HG03457 (cell line): Measurements from ENCODE around the gene RASGEF1B.

Experiments
- ATAC-seq: cut with Tn5 transposase; IDR thresholded peaks from one replicate; pipeline ENCODE4 v1.9.1; 2021; ENCODE audit warnings: moderate number of reproducible peaks; ENCODE audit not compliant: unreplicated experiment

The RASGEF1B gene

DNA sequence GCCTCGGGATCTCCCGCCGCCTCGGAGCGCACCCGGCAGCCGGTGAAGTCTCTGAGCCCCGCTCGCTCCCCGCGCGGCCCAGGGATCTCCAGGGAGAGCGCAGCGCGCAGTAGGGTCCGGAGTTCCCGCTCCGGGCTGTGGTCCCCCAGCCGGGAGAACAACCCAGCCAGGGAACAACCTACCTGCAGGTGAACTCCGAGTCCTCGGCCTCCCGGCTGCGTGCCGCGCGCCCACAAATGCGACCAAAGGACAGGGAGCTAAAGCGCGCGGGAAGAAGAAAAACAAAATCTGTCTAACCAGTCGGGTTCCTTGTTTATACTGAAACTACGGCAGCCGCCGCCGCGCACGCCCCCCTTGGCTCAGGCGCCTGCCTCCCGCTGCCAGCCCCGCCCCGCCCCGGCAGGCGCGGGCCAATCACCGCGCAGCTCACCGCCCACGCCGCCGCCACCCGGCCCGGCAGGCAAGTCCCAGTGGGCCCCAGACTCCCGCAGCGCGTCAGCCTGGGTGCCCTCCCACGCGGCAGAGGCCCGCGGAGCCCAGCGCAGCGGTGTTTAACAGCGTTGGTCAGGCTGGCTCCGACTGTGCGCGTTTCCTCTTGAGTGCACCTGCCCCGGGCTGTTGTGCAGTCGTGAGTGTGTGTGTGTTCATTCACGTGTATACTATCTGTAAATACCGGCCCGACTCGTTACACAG lies at the start of gene RASGEF1B:
Gene RASGEF1B (minus strand): TSS at position 320 of the 693 bp plus-strand sequence. CDS start 12,399 bp downstream, outside the sequence.
- ATAC-seq: peak; percentile 91

DNA sequence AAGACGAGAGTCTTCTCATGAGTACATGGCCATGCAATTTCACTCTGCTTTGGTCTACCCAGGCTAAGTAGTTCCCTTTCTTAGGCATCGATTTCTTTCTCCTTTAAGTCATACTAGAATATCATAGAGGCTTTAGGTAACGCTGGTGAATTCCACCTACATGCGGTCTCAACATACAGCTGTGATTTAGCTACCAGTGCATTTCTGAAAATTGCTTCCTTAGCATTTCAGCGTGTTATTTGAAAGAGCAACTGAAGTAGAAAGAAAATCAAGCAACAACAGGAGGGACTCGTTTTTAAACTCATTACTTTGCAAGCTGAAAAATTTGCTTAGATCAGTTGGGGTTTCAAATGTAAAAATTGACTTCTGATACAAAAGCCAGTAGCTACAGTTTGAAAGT lies 48.1 kb upstream of the RASGEF1B start:
- no peak for ATAC-seq

DNA sequence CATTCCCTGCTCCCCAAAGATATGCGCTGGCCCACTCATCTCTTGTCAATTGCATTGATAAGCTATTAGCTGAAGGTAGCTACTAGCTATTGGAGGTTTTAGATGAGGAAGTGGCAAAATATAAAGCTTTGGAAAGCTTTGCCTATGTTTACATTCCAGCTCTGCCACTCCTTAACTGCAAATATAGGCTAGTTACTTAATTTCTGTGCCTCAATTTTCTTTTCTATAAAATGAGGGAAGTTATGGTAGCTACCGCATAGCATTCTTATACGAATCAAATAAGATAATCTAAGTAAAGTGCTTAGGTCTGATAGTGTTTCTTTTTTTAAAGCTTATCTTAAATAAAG lies 47.7 kb upstream of the RASGEF1B start:
- ATAC-seq: no peak

DNA sequence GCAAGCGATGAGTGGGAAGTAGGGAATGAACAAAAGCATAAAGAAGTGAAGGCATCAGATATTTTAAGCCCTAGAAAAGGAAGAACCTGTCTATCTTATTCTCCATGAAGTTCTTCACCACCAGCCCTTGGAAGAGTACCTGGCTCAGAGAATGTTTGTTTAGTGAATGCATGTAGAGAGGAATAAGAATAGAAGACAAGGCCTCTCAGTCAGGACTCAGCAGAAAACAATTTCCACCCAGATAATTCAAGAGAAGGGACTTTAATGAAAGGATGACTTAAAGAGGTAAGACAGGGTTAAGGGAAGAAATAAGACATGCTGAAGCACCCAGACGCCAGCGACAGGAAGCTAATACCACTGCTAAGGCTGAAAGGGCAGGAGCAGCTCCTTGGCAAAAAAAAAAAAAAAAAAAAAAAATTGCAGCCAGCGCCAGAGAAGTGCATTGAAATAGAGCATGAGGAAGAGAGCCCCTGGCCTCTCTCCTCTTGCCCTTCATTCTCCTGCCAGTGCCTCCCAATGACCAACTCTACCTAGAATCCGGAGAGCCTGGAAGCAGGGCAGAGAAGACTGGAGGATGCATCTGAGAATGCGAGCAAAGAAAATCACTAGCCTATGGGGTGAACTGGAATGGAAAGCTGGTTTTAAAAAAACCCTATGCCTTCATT lies 47.2 kb upstream of the RASGEF1B start:
- ATAC-seq: no peak

DNA sequence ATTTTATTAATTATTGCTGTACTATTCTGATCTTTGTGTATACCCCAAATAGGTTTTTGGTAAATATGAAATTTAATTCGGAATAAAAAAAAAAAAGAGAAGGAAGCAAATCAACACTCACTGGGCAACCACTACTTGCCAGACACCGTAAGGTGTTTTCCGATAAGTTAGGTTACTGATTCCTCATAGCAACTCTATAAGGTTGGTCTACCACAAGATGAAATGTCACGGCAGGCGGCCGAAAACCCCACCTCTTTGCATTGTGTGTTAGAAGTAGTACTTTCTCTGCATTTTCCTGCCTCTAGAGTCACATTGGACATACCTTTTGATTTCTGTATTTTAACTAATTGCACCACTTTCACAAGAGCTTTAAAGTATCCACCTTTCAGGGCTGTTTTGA lies 44.5 kb upstream of the RASGEF1B start:
- no peak for ATAC-seq

DNA sequence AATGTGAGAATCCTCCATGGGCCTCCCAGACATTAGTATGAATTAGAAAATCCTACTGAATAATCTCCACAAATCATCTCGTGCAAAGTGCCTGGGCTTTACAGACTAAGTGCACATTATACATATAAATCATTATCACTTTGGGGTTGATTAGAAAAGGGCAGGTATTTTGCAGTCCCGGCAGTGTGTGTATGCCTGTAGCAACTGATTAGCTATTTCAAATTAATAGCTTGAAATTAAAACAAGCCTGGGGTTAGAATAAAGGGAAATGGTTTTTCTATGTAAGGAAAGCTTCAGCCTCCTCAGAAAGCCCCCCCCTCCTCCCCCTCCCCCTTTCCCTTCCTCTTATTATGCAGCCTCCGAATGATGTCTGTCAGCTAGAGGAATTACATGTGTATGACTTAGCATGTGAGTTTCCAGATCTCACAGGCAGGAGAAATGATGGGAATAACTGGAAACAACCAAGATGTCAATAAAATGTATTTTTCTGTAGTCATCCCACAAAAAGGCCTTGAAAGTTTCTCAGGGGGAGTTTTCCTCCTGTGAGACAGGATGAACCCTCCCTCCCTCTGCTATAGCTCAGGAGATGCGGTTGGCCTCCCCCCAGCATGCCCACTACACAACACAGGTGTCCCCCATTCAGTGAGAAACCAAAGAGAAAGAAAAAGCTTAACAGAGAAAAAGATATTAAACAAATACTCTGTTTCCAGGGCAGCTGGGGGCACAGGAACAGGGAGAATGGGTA lies 41.2 kb upstream of the RASGEF1B start:
- no peak for ATAC-seq

DNA sequence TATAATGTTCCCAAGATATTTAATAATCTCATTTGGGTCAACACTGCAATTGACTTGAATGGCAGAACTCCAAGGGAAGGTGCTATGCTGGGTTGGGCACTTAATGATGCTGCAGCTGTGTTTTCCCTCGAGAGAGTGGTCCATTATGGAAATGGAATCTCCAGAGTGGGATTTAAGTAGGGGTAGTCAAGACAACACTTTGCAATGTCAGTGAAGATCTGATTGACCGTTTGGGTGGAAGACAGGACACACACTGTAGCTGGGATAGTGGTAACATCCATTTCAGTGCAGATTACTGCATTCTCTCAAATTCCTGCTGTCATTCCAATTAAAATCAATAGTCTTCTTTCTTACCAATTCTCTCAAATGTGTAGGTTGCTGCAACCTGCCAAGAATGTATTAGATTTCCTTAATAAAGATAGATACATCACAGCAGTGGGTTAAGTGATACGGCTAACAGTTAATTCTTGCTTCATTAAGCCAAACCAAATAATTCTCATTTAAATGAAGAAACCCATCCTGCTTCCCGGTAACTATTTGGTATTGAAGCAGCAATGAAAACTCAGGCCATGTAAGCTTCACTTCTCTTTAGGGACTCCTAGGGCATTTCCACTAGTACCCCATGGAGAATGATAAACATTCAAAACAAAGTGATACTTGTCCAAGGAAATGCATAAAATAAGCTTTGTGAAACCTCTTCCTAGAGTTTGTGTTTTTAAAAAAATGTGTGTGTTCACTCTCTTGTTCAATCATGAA lies 40.5 kb upstream of the RASGEF1B start:
- no peak for ATAC-seq

DNA sequence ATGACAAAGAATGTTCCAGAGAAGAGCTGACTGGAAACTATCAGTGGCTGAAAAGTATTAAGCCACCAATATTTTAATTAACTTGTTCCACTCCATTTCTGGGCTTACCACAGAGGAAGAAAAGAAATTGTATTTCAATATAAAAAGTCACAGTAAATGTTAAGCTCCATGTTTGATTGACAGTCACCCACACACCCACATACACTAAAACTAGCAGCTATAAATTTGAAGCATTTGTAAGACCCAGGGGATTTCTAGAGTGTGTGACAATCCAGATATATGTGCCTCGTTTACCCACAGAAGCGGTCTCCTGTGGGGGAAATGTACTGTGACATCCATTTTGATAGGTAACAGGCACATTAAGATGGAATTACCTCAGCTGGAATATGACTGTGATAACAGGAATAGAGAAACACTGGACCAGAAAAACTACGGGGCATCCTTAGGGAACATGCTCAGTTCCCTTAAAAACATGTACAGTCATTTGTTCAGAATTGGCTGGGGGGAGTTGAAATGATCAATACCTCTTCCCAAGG lies 39.0 kb upstream of the RASGEF1B start:
- ATAC-seq: no peak

DNA sequence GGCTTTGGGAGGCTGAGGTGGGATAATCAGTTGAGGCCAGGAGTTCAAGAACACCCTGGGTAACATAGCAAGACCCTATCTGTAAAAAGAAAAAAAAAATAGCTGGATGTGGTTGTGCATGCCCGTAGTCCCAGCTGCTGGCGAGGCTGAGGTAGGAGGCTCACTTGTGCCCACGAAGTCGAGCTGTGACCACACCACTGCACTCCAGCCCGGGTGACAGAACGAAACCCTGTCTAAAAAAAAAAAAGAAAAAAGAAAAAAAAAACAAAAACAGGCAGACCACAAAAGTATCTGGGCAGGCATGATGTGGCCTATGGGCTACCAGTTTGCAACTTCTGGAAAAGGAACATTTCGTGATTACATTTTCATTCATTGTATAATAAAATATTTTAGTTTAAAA lies 38.1 kb upstream of the RASGEF1B start:
- ATAC-seq: no peak

DNA sequence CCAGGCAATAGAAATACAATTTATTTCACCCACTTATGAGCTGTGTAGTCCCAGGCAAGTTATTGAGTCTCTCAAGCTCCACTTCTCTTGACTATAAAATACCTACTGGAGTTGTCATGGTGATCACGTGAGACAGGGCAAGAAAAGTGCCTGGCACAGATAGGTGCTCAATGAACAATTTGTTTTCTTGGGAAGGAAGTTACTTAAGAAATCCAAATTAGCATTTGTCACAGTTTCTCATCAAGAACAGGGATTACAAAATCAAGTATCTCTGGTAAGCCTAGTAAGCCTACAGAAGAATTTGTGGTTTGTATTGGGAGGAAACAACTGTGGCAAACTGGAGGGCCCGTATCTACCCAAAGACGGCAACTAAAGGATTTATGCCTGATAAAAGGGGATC lies 37.5 kb upstream of the RASGEF1B start:
- no peak for ATAC-seq

DNA sequence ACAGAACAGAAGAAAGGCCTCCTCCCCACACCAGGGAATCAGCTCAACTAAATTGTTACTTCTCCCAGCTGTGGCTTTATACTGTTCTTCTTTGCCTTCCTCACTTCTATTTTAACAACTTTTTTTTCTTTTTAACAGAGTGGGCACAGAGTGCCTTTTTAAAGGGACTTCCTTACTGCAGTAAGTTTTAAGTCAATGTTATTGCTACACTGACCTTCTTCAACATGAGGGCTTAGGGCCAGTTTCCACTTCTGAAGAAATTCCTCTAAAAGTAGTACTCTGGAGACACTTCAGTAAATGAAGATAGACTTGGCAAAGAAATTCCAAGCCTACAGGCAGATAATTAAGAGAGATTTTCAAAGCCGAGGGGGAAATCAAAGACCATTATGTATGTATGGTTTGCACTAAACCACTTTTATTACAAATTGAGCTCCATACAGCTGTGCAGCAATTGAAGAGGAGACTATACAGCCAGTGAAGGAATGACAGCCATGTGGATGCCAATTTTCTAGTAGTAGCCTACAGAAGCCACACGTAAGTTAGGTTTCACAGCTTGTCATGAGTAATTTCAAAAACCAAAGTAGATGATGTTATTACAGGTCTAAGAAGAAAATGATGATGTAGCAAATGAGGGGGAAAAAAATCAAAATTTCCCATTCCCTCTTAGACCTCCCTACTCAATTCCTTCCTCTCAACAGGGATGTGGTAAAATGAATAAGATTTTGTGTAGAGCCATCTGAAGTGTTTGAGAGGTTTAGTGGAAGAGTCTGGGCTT lies 36.9 kb upstream of the RASGEF1B start:
- no peak for ATAC-seq

DNA sequence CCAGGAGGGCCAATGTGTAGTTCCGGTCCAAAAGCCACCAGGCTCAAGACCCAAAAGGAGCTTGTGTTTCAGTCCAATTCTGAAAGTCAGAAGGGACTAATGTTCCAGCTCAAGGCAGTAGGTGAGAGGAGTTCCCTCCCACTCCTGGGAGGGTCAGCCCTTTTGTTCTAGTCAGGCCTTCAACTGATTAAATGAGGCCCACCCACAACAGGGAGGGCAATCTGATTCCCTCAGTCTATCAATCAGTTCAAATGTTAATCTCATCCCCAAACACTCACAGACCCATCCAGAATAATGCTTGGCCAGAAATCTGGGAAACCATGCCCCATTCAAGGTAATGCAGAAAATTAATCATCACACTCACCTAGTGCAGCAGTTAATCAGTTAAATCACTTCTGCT lies 35.8 kb upstream of the RASGEF1B start:
- ATAC-seq: no peak

DNA sequence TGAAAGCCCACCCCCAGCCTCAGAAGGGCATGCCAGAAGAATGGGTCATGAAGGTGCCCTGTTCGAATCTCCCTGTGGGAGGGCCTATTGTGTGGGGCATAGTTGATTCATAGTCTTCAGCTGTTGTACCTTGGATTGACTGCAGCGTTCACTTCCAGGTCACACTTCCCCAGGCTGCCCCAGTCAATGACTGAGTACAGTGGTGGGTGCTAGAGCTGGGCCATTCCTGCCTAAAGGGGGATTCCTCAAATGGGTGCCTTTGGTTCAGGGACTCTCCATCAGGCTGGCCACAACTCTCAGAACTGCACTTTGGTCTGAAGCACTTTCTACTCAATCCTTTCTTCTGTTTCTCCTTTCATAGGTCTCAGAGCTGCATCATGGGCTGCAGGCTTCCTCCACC lies 35.0 kb upstream of the RASGEF1B start:
- peak; percentile 64 for ATAC-seq

DNA sequence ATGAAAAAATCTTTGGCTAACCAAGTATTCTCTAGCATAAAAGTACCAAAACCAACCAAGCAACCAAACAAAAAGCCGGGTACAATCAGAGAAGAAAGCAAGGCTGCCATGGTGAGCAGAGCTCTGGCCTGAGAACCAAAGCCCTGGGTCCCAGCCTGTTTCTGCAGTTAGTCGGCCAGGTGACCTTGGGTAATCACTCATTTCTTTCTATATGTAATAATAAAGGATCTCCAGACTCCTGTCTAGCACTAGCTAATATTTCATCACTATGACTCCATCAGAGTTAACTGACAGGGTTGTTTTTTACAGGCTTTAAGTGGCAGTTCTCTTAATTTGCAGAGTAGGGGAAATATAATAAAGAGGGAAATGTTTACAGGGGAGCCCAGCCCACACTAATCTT lies 34.0 kb upstream of the RASGEF1B start:
- ATAC-seq: no peak

DNA sequence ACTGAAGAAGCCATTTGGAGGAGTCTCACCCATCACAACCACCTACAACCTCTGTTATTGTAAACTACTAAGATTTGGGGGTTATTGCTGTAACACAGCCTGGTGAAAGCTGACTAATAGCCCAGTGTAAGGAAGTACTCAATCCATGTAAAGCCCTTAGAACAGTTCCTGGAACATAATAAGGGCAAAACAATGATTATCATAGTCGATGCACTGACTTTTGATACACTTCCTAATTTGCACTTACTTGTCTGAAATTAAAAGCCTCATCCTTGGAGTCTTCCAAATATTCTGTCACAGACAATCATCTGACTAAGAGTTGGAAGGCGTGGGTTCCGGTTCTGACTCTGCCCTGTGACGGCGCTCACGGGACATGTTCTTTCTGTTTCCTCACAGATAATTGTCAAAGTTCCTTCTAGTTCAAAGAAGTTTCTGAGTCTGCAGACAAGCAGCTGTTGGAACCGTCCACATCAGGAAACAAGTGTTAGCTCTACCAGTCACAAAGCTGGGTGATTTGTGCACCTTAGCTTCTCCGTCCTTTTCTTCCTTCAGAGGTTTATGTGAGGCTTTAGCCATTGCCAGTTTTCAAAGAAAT lies 33.4 kb upstream of the RASGEF1B start:
- ATAC-seq: no peak

DNA sequence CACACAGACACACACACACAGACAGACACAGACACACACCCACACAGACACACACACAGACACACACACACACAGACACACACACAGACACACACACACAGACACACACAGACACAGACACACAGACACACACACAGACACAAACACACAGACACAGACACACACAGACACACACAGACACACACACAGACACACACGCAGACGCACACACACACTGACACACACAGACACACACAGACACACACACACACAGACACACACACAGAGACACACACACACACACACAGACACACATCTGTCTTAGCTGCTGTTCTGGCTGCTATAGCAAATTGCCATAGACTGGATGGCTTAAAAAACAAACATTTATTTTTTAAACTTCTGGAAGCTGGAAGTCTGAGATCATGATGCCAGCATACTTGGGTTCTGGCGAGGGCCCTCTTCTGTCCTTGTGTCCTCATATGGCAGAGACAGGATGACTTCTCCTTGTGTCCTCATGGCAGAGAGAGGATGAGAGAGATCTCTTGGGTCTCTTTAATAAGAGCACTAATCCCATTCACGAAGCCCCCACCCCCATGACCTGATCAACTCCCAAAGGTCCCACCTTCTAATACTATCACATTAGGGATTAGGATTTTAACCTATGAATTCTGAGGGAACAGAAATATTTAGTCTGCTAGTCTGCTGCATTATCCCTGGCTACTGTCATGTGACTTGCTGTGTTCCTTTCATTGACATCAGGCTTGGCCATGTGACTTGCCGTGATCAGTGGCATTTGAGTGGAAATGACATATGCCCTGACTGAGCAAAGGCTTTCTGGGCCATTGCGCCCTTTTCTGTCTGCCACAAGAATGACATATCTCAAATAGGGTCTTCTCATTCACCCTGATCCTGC lies 32.7 kb upstream of the RASGEF1B start:
- no peak for ATAC-seq

DNA sequence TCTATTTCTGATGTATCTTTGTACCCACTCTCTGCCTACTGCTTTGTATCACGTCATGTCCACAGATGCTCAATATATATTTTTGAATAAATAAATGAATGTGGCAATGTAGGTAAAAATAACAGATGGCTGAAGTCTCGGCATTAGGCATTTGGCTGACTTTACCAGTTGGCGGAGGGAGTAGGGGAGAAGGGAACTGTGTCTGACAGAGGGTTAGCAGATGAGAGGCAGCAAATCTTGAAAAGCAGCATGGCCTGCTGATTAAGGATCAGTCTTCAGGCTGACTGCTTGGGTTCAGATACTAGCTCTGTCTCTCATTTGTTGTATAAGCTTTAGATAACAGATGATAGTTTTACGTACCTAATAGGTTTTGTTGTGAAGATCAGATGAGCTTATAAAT lies 31.9 kb upstream of the RASGEF1B start:
- ATAC-seq: no peak

DNA sequence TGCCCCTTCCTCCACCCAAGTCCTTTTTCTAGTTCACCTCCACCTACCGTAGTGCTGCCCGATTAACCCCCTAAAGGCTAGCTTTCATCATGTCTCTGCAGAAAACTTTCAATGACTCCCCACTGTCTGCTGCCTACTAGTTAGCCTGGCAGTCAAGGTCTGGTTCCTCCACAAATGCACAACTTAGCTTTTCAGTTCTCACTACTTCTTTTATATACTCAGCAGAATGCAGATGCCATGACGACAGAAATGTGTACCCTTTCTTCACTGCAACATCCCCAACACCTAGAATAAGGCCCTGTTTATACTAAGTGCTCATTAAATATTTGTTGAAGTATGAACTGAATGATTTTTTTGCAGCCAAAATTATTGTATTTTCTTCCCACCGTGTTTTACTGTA lies 30.9 kb upstream of the RASGEF1B start:
- no peak for ATAC-seq

DNA sequence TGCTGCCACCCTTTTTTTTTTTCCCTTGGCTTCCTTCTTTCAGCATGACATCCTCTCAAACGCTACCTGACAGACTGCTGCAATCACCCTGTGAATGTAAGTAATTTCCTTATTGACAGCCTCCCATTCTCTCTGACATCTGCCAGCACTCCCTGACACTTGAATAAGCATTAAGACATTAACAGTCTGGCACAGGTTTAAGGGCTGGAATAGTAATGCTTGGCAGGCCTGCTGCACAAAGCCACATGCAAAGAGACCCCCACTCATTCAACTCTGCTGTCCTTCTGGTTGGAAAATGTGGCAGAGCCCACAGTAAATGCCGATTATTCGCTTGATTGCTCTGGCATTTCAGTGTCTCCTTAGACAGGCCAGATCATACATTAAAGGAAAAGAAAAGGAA lies 28.1 kb upstream of the RASGEF1B start:
- no peak for ATAC-seq
